Activated T-cell treated with anti-CD3 and anti-CD28 coated beads for 24 hours (primary cell): Measurements from ENCODE around the gene CASZ1.

ENCODE experiments used
- DNase-seq: peaks from one replicate; pipeline ENCODE4 v3.0.0-alpha.2; 2020; ENCODE audit warnings: low read depth

The CASZ1 gene

DNA sequence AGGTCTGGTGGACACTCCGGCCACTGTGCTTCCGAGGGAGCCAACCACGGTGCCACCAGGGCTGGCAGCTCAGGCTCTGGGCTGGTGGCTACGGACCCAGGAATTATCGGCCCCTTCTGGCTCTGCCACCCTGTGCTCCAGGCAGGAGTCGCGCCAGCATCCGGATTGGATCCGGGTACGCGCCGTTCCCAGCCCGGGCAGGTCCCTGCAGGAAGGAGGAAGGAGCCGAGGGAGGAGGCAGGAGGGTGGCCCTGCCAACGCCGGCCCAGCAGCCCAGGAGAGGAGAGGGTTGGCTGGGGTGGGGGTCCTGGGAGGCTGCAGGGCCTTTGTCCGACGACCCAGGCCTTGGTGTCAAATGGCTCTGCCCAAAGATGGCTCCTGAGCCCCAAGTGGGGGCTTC, 160.5 kb downstream of the CASZ1 start:
- DNase-seq = no peak

DNA sequence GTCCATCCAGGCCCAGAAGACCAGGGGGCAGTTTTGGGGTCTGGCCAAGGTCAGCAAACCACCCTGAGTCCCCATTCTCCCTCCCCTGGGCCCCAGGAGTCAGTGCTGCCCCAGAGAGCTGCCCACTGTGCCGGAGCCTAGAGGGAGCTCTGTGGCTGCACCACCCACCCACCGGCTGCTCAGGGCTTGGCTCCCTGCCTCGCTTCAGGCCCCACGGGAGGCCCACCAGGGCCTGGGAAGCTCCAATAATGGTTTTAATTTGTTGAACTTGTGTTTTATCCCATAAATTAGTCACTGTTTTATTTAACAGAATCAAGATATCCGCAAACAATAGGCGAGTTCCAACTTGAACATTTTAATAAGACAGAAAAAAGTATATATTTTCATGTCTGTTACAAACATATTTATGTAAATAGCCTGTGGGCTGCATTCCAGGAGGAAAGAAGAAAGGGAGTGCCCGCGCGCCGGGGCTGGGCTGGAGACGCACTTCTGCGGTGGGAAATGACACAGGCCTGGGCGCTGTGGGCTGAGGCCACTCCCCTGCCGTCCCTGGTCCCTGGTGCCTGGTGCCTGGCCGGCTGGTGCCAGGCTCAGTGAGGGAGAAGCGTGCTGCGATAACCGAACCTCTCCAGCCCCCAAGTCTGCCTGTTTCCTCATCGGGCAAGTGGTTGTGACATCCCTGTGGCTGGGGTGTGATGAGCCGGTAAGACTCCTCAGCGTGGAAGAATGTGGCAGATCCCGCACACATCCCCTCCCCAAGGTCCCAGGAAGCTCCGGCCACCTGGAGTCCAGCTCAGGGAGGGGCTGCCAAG, 161.2 kb downstream of the CASZ1 start:
- no peak for DNase-seq

DNA sequence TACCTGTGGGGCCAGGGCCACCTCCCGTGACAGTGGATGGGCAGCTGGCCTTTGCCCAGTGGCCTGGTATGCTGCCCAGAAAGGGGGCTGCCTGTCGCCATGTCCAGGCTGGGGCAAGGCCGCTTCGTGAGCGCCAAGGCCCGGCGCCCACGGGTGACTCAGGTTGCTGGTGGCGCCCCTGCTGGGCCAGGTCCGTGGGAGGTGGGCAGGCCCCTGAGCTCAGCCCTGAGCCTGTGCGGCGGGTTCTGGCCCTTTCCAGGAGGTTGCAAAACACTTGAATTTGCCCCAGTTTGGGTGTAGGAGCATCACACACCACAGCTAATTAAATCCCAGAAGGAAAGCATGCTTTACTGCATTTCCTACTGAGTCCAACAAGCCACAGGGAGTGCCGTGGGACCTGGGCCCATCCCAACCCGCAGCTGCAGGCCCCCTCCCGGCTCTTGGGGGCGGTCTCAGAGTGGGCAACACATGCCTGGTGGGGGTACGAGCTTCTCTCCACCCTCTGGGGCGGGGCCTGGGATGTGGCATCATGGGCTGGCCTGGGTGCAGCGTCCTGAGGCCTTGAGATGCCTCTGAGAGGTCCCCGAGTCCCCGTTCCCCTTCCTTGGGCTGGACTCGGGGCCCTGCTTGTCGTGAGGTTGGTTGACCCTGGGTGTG, 161.9 kb downstream of the CASZ1 start:
- no peak for DNase-seq

DNA sequence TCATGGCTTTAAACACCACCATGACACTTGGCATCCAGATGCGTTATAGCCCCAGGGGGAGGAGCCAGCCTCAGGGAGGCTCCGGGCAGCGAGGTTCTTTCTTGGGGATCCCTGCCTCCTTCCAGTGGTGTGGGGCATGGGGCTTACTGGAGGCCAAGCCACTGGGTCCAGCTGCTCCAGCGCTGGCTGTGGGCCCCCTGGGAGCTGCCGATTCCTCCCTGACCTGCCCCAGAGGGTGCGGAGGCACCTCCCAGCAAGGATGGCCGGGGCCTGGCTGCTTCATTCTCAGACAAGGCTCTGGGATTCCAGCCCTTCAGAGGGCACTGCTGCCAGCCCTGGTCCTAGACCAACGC, 162.4 kb downstream of the CASZ1 start:
- DNase-seq = no peak

DNA sequence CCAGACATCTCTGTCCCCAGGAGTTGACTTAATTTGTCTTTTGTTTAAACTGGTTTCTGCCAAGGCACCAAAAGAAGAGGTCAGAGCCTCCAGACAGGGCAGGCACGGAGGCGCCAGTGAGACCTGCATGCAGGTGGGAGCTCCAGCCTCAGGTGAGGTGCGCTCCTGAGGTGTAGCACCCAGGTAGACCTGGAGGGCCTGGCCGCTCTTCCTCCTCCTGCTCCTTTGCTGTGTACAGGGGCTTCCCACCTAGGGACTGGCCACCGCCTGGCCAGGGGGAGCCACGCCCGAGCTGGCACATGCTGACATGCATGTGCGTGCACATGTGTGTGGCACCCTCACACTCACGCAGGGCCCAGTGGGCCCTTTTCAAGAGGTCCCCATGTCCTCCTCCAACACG, 163.0 kb downstream of the CASZ1 start:
- DNase-seq = no peak

DNA sequence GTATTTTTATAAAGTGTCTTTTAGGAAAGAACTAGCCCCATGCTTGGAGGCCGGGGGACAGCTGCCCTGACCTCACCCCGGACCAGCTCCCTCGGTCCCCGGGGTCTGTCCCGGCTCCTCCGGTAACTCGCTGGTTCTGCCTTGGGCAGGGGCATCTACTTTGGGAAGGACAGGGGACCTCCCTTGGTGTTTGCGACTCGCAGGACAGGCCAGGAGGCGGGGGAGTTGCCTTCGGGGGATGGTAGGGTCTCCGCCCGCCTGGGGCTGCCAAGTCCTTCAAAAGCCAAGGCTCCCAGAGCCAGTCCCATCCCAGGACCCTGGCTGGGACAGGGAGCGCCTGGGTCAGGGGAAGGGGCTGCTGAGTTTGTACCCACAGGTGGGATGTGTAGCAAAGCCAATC, 163.8 kb downstream of the CASZ1 start:
- DNase-seq = no peak

DNA sequence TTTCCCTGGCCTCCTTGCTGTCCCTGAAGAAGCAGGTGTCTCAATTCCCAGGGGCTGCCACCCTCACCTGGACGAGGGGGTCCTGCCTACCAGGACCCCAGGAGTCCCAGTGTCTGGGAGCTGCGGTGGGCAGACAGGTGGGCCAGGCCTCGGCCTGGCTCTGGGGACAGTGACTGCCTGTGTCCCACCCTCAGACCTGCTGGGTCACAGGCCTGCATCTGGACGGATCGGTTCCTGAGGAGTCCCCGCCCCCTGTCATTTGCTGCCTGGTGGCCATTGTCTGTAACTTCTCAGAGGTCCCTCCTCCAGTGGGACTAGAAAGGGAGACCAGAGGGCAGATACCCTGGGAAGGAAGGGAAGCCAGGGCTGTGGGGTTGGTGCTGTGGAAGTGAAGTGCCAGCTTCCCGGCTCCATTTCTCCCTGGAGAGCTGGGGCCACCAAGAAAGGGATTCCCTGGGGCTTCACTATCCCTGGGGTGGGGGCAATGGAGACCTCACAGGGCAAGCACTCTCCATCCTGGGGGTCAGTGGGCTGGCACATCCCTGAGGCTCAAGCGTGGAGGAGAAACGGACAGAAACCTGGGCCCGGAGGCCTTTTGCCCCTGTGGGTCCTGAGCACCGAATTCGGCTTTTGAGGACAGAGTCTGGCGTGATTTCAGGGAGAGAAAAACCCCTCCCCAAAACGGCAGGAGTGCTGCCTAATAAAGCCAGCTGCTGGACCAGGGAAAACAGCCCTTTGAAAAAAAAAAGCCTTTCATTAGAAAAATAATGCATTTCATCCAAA, 164.4 kb downstream of the CASZ1 start:
- DNase-seq = no peak

DNA sequence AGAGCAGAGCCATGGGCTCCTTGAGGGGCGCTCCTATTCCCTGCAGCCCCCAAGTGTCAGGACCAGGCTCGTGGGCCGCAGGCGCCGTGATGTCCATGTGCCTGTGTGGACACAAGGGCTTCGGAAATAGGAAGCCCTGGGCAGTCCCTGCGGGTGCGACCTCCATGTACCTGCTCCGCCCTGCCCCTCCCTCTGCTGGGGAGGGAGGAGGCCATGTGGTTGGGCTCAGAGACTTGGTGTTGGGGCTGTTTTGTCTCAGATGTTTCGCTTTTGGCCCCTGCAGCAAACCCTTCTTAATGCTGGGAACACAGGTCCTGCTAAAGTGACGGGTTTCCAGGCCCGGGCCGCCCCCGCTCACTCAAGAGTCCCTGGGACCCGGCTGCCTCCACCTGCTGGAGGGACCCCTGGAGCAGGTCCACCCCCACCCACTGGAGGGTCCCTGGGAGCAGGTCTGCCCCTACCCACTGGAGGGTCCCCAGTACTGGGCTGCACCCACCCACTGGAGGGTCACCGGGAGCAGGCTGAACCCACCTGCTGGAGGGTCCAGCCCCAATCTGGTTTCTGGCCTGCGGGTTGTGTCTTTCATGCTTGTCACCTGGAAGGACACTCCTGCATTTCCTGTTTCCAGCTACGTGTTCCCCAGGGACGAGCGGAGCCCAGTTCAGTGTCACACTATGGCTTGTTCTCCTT, 165.2 kb downstream of the CASZ1 start:
- DNase-seq = no peak

DNA sequence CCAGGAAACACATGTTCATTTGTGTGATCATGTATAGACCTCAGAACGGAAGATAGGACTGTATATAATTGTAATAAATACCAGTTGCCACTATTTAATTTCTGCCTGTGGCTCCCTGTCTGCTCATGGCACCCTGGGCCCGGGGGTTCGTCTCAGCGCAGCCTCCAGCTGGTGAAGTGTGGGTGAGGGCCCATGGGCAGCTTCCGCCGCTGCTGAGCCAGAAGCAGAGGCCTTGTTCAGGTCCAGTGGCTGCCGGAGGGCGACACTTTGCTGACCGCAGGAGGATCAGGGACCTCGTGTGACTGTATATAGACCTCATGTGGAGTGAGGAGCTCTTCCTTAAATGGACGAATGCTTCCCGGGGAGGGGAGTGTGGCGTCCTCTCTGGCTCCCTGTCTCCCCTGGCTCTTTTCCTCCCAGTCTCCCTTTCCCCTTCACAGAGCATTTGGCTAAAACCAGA, 165.8 kb downstream of the CASZ1 start:
- DNase-seq = no peak

DNA sequence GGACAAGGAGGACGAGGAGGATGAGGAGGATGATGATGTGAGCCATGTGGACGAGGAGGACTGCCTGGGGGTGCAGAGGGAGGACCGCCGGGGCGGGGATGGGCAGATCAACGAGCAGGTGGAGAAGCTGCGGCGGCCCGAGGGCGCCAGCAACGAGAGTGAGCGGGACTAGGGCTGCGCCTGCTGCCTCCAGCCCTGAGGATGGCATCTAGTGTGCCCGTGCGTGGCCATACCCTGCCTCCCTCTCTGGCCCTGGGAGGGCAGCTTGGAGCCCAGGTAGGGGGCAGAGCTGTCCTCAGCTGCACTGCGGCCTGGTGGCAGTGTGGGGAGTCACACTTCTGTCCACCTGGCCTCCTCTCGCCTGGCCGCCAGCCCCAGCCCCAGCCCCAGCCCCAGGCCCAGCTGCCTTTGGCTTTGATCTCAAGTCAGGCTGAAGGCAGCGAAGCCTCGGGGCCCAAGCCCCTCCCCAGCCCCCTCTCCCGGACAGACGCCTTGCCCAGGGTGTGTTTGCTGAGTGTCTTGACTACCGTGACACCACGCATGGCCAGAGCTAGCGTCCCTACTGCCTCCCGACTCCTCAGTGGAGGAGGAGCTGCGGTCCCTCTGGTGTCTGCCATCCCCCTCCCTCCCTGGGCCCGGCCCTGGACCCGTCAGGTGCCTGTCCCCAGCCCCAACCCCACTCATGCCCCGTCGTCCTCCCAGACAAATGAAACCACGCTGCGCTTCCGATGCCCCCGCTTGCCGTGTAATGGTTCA, 166.5 kb downstream of the CASZ1 start:
- DNase-seq = no peak

DNA sequence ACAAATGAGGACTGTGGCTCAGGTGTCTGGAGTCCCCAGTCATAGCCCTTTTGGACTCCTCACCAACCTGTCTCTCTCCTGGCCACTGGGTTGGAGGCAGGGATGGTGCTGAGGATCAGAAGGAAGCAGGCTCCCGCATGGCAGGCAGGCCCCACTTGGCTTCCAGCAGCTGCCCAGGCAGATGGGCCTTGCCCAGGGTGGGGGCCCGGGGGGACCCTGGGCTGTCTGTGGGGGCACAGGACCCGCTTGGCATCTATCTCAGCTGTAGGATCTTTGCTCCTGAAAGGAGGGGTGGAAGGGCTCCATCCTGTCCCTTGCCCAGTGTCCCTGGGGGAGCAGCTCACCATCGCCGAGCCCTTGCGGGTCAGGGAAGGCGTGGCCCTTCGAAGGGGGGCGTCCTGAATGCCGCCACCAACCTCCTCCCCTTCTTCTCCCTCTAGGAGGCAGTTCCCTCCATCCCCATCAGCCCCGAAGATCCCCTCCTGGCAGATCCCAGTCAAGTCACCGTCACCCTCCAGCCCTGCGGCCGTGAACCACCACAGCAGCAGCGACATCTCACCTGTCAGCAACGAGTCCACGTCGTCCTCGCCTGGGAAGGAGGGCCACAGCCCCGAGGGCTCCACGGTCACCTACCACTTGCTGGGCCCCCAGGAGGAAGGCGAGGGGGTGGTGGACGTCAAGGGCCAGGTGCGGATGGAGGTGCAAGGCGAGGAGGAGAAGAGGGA, 167.2 kb downstream of the CASZ1 start:
- DNase-seq = no peak

DNA sequence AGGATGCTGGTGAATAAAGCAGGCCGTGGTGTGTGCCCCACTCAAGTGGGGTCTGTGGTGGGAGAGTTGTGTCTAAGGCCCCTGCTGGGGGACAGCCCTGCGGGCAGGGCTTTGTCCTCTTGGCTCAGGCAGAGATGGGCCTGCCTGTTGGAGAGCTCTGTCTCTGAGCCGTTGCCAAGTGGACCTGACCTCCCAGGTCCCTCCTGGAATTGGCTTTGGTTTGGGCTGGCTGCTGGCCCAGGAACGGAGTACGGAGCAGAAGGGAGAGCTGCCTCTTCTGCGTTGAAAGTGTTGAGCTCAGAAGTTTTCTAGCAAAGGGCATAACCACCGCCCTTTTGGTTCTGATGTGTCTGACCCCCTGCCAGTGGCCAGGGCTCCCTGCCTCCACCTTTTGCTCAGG, 167.8 kb downstream of the CASZ1 start:
- DNase-seq = no peak

DNA sequence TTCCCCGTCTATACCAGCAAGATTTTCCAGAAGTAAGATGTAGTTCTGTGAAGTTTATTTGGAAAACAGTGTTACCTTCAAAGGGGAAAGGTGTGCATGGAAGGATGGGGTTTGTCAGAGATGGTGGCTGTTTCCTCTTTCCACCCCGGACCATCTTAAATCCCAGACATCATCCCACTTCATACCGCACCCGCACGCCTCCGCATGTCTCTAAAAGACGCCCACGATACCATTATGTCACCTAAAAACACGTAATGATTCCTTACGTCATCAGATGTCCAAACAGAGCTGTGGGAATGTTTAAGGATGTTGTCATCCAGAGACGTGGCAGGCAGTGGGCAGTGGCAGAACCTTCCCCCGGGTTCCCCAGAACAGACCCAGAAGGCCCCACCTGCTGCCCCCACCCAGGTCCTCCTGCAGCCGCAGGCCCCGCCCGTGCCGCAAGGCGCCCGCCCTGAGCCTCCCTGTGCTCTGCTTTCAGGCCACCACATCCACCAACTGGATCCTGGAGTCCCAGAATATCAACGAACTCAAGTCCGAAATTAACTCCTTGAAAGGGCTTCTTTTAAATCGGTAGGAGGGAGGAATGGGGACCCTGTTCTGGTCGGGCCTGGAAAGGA, 169.5 kb downstream of the CASZ1 start:
- no peak for DNase-seq

DNA sequence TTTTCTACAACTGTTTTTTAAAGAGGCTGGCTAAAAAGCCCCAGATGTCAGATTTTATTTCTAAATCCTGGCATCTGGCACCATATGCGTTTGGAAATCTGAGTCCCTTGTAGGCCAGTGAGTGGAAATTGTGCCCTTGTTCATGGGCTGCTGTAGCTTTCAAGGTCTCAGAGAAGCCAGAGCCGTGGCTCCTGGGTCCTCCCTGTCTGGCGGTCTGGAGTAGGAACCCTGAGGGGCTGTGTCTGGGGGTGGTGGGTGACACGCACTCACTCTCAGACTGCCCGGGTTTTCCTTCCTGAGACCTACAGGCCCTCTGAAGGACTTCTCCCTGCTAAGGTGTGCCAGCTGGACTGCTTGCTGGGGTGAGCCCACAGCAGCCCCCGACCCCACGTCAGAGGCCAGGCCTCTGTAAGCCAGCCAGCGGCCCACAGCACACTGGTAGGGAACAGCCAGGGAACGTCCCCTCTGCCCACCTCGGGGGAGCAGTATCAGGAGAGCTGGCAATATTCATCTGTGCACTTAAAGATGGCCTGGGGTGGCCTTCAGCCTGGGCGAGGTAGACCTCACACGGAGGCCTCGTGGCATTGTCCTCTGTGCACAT, 170.2 kb downstream of the CASZ1 start:
- no peak for DNase-seq

DNA sequence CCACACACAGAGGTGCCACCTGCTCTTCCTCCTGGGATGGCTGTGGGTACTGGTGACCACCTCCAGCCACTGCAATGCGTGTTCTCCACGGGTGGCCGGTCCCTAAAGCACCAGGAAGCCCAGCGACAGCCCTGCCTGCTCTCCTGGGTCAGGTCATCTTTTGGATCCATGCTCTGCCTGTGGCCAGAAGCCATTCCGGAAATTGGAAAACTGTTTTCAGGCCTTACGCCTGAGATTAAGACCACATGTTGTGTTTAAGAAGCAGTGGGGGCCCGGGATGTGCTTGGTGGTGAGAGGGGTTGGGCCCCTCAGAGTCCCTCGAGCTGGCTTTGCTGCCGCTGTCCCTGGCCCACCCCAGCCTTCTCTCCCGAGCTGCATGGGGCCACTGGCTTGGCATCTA, 170.9 kb downstream of the CASZ1 start:
- DNase-seq = no peak

DNA sequence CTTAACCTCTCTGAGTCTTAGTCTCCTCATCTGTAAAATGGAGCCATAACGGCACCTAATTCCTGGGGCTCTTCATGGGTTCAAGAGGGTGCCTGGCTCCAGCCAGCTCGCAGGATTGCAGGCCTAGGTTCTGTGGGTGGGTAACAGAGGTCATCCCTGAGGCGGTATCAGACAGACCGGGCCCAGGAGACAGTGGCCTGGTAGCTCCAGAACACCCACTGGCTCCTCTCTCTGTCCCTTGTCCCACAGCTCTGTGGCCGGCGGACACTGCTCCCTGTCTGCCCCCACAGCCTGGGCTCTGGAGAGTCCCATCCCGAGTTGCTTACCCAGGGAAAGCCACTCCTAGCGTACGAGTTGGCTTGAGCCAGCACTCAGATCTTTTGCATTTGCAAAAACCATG, 171.4 kb downstream of the CASZ1 start:
- no peak for DNase-seq

DNA sequence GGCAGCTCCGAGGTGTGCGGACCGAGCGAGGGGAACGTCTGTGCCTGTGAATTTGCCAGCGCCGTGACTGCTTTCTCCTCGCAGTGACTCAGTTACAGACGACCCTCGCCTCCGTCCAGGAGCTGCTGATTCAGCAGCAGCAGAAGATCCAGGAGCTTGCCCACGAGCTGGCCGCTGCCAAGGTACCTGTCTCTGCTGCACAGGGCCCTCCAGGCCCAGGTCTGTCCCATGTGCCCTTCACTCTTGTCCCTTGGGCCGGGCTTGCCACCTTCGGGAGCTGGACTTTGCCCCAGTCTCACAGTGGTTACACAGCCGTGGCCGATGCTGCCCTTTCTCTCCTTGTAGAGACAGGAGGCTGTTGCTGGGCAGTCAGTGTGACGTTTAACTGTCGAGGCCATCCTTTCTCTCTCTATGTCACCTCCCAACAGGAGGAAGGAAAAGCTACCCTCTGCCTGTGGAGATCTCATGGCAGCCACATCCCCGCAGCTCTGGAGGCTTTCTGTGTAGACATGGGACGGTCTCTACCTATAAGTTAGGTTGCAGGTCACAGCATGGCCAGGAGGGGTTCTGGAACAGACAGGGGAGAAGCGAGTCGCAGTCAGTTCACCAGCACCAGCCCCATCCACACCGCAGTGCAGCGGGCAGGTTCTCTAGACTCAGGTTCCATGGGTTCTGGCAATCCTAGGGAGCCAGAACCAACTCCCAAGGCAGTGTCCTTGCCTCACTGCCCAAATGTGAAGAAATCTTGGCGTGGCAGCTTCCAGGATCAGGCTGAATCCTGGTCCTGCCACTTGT, 172.0 kb downstream of the CASZ1 start:
- DNase-seq = no peak

DNA sequence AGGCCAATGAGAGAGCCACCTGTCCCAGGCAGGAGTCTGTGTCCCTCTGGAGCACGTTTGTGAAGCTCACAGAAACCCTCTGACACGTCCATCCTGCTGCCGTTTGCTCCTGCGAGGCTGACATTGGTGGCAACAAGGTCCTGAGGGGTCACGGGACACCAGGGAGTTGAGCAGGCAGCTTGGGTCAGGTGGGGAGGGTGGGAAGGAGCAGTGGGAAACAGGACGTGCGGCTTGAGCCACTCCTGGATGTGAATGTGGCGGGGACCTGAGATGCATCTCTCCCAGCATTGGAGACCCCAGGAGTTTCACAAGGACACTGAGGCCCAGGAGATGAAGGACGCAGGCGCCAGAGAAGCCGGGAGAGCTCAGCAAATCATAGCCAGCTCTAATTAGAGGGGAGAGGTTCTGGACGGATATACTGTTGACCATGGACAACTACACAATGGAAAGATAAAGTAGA, 172.7 kb downstream of the CASZ1 start:
- no peak for DNase-seq
